Duodenal mucosa (tissue), 2 donors: Measurements from ENCODE around the gene KLF12.

Experiments
- H3K27ac ChIP-seq: one replicate; pipeline ENCODE4 v1.7.0; 2013; ENCODE audit warnings: low read depth, low read length
- H3K27me3 ChIP-seq, 2 donors: one replicate each; pipeline ENCODE4 v1.7.0; 2013; ENCODE audit warnings: low read length in 2 of 2, control low read depth in 1 of 2; ENCODE audit not compliant: insufficient read depth in 2 of 2, control insufficient read depth in 1 of 2
- H3K36me3 ChIP-seq, 2 donors: one replicate each; pipeline ENCODE4 v1.7.0; 2013; ENCODE audit warnings: low read length in 2 of 2, control low read depth in 1 of 2; ENCODE audit not compliant: insufficient read depth in 2 of 2, control insufficient read depth in 1 of 2
- H3K4me1 ChIP-seq, 2 donors: one replicate each; pipeline ENCODE4 v1.7.0; 2013; ENCODE audit warnings: low read length in 2 of 2, control low read depth in 1 of 2; ENCODE audit not compliant: insufficient read depth in 2 of 2, control insufficient read depth in 1 of 2
- H3K4me3 ChIP-seq, 2 donors: one replicate each; pipeline ENCODE4 v1.7.0; 2013; ENCODE audit warnings: low read length in 2 of 2, low read depth in 1 of 2
- H3K9ac ChIP-seq, 2 donors: one replicate each; pipeline ENCODE4 v1.7.0; 2013; ENCODE audit warnings: low read length in 2 of 2, low read depth in 1 of 2
- H3K9me3 ChIP-seq, 2 donors: one replicate each; pipeline ENCODE4 v1.7.0; 2013; ENCODE audit warnings: low read length in 2 of 2, control low read depth in 1 of 2; ENCODE audit not compliant: control insufficient read depth in 1 of 2

The KLF12 gene

DNA sequence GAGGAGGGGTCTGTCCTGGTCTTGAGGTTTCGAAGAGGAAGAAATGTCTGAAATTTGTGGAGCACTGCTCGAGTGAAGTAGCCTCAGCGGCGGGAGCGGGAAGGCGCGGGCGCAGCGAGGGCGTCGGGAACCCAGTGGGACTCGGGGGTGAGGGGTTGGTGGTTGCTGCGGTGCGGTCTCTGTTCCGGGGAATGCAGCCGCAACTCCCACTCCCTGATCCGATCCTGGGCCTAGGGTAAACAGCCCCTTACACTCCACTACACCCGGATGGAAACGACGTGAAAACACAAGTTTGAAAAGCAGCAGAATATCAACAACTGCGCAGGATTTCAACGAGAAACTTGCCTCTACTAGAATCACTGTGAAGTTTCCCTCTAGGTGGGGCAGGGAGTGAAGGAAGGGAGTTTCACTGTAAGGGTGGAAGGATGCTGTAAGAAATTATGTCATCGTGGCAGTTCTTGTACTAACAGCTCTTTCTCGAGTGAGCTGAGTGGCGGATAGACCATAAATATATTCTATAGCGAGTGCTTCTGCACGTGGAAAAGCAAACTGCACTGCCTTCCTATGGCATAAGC is 2.0 kb upstream of the KLF12 start:
- no peaks in the 10 kb centered on the region for H3K36me3 ChIP-seq
- H3K27ac ChIP-seq, result peak overlapping the region; percentile 73
- H3K4me3 ChIP-seq, result peak overlapping the region; percentile 88 to 93
- no peaks in the 10 kb centered on the region for H3K27me3 ChIP-seq
- H3K9ac ChIP-seq, result peak overlapping the region; percentile 55 to 63
- H3K4me1 ChIP-seq, result peaks cover 0 to 8% of the 10 kb centered on the region in 2 donors
- H3K9me3 ChIP-seq, result no peaks in the 10 kb centered on the region

DNA sequence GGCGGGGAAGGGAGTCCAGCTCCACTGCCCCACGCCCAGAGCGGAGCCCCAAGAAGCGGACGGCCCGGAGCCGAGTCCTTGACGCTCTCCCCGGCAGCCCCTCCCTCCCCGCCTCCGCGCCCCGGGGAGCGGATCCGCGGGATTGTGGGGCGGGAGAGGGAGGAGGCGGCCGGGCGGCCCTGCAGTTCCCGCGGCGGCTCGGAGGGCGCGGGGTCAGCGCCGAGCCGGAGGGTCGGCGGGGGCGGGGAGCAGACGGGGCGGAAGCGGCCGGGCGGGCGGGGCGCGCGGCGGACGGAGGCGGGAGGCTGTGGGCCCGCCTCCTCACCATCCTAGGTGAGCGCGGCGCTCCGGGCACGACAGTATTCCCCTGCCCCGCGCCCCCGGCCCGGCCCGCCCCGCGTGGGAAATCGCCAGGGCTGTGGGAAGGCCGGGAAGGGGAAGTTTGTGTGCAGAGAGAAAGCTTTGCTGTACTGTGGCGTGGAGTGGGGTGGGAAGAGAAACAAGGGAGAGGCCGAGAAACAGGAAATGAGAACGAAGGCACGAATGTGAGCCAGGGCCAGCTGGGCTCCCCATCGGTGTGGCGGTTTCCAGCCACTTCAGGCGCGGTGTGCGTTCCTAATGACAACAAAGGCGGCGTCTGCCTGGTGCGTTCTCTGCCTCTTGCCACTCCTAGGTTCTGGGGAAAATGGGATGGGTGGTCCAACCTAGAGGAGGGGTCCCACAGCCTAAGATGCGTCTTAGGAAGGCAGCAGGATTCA is 1.3 kb upstream of the KLF12 start:
- no peaks in the 10 kb centered on the region for H3K27me3 ChIP-seq
- no peaks in the 10 kb centered on the region for H3K9me3 ChIP-seq
- peak overlapping the region; percentile 55 to 63 for H3K9ac ChIP-seq
- H3K4me1 ChIP-seq, result peaks cover 0 to 11% of the 10 kb centered on the region in 2 donors
- peak overlapping the region; percentile 88 to 93 for H3K4me3 ChIP-seq
- H3K27ac ChIP-seq, result peak overlapping the region; percentile 90
- H3K36me3 ChIP-seq, result no peaks in the 10 kb centered on the region

DNA sequence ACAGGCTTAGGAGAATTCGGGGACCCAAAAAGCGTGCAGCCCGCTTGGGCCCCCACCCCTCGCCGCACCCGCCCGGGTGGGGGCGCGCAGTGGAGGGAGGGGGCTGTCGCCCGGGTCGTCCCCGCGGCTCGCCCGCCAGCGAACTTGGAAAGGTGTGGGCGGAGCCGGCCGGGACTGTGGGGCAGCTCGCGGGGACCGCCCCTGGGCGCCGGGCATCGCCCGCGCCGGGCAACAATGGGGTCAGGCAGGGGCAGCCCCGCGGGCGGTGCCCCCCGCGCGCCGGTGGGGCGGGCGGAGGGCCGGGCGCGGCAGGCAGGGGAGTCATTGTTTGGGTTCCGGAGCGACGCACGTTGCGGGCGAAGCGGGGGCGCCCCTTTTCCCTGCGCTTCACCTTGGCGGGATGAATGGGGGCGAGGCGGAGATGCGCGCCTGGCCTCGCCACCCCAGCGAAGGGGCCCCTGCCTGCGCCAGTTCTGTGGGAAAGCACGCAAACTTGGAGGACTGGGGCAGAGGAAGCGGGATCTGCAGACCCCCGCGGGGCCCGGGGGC is 647 bp upstream of the KLF12 start:
- peaks cover 0 to 16% of the 10 kb centered on the region in 2 donors for H3K4me1 ChIP-seq
- no peaks in the 10 kb centered on the region for H3K9me3 ChIP-seq
- no peaks in the 10 kb centered on the region for H3K36me3 ChIP-seq
- H3K27ac ChIP-seq, result peak overlapping the region; percentile 90
- H3K4me3 ChIP-seq, result peak overlapping the region; percentile 70 to 93
- H3K9ac ChIP-seq, result peak overlapping the region; percentile 47 to 49
- no peaks in the 10 kb centered on the region for H3K27me3 ChIP-seq

DNA sequence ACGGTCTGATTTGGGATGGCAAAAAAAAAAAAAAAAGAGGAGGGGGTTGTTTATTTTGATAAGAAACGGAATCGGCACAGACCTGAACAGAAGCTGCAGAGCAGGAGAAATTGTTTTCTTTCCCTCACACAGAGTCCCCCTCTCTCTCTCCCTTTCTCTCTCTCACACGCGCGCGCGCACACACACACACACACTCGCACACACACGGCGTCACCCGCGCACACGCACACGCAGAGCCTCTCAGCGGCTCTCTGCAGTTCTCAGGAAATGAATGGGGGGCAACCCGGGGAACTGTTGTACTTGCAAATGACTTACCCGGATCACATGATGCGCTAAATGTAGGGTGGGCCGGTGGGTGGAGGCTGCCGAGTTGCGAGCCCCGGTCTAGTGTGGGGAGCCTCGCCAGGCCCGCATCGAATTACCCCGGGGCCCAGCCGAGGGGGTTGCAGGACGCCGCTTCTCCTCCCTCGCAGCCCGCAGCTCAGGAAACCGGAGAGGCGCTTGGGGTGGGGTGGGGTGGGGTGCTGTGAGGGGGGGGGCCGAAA is 475 bp downstream of the KLF12 start:
- H3K4me3 ChIP-seq, result peak overlapping the region; percentile 66 to 79
- peak overlapping the region; percentile 34 to 46 for H3K9ac ChIP-seq
- peaks cover 0 to 17% of the 10 kb centered on the region in 2 donors for H3K4me1 ChIP-seq
- no peaks in the 10 kb centered on the region for H3K36me3 ChIP-seq
- no peak overlapping the region for H3K27ac ChIP-seq
- no peaks in the 10 kb centered on the region for H3K27me3 ChIP-seq
- no peaks in the 10 kb centered on the region for H3K9me3 ChIP-seq

DNA sequence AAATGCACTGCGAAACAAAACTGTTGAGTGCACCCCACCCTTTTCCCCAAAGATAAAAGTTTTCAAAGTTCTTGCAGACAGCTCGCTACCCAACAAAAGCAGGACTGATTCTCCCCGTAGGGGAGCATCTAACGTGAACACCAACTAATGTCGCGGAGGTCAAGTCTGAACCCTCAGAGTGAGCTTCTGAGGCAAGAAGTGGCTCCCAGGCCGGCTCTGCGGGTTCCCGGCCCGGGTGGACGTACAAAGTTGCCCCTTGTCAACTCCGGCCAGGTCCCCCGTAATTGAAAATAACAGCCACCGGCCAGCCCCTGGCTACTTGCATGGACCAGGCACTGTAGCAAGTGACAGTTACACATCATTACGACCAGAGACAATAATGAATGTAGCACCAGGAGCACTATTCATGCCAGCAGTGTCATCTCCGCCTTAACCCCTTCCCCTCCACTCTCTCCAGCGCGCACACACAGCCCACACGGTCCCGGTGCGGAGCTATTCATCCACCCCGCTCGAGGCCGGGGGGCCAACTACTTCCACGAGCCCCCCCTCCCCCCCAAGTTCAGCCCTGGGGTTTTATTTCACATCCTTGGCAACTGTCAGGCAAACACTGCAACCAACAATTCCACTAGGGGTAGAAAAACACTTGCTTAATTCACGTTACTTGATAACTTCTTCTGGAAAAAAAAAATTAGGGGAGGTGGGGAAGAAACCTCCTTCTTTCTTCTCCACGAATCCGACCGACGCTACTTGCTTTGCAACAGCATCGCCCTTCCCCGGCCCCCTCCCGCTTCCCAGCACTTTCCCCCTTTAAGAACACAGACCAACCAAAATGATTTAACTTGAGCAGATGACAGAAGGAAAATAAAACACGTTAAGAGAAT is 1.2 kb downstream of the KLF12 start:
- Histone ChIP-seq H3K27me3 (no peaks in the 10 kb centered on the region), H3K9me3 (no peaks in the 10 kb centered on the region), H3K36me3 (no peaks in the 10 kb centered on the region), H3K4me1 (peaks cover 0 to 17% of the 10 kb centered on the region in 2 donors), H3K27ac (peak overlapping the region; percentile 72), H3K9ac (peak overlapping the region; percentile 34 to 60), H3K4me3 (peak overlapping the region; percentile 66 to 79)

GRCh38 chr13:74132152-74132775 is 1.9 kb downstream of the KLF12 start:
- no peaks in the 10 kb centered on the region for H3K36me3 ChIP-seq
- no peaks in the 10 kb centered on the region for H3K9me3 ChIP-seq
- H3K4me1 ChIP-seq, result peaks cover 0 to 17% of the 10 kb centered on the region in 2 donors
- H3K27me3 ChIP-seq, result no peaks in the 10 kb centered on the region
- peak overlapping the region; percentile 5 to 60 for H3K9ac ChIP-seq
- no peak overlapping the region for H3K27ac ChIP-seq
- H3K4me3 ChIP-seq, result peak overlapping the region; percentile 66 to 79

DNA sequence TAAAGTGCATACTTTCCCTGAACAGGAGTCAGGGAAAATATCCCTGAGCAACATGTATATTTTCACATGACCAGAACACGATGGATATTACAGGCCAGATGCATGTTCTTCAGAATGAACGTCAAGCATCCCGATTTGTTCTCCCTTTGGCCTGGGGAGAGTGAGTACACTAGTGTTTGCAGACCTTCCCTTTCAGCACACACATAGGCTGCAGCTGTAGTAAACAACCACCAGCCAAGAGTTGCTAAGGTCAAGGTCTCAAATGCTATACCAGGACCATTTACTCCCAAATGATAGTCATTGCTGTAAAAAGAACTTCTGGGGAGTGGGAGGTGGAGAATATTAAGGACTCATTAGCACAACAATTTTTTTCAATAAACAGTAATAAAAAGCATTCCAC is 3.0 kb downstream of the KLF12 start:
- H3K4me3 ChIP-seq, result no peak overlapping the region
- H3K9me3 ChIP-seq, result no peaks in the 10 kb centered on the region
- H3K36me3 ChIP-seq, result no peaks in the 10 kb centered on the region
- H3K27ac ChIP-seq, result no peak overlapping the region
- no peaks in the 10 kb centered on the region for H3K27me3 ChIP-seq
- peaks cover 0 to 14% of the 10 kb centered on the region in 2 donors for H3K4me1 ChIP-seq
- no peak overlapping the region for H3K9ac ChIP-seq

DNA sequence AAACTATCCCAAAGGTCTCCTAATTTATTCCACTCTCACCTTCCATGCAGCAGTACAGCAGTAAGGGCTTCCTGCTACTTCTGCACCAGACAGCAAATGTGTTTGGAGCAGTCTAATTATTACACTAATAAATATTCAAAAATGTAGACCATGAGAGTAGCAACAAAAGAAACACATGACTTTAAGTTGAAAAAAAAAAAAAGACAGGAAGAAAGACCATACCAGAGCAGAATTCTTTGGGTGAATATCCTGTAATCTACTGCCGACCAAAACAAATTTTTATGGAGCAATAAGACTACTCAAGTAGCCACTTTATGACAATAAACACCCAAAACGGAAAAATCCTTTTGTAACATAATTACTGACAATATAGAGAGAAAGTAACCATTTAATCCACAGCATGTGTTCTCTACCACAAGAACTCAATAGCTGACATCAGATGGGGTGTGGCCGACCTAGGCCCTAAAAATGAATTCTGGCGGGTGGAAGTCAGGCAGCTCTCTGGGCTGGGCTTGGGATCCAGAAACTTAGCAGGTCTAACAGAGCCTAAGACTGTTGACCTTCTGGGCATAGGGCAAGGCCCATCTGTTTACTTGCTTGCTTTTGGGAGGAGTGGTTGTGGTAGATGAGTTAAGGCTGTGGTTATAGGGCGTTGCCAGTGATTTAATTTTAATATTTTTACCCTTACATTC is 4.6 kb downstream of the KLF12 start:
- H3K27ac ChIP-seq, result no peak overlapping the region
- H3K36me3 ChIP-seq, result no peaks in the 10 kb centered on the region
- H3K9me3 ChIP-seq, result no peaks in the 10 kb centered on the region
- H3K4me3 ChIP-seq, result no peak overlapping the region
- H3K9ac ChIP-seq, result peak overlapping the region in 1 of 2 donors; percentile 22
- H3K4me1 ChIP-seq, result peaks cover 0 to 12% of the 10 kb centered on the region in 2 donors
- H3K27me3 ChIP-seq, result no peaks in the 10 kb centered on the region

DNA sequence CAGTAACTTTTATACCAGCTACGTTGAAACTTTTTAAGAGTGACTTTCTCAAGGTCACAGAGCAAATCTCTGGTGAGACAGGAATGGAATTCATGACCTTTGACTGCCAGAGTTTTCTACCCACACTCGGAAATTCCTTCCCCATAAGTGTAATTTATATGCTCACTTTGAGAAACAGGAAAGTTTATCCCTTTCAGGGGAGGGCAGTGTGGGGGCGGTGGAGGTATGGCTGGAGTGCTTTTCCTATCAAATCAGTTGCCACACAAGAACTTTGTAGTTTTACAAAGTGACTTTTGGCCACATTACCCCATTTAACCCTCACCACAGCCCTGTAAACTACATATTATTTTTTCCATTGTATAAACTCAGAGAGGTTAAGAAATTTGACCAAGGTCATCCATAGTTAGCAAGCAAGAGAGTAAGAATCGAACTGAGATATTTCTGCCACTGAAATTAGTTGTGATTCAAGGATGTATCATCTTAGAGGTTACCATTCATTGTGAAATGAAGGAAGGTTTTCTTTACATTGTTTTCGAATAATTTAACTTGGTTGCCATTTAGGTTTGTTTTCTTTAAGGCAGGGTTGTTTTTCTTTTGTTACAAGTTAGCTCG is 5.9 kb downstream of the KLF12 start:
- no peaks in the 10 kb centered on the region for H3K36me3 ChIP-seq
- no peaks in the 10 kb centered on the region for H3K9me3 ChIP-seq
- no peak overlapping the region for H3K27ac ChIP-seq
- no peak overlapping the region for H3K4me3 ChIP-seq
- H3K4me1 ChIP-seq, result peaks cover 0 to 12% of the 10 kb centered on the region in 2 donors
- H3K27me3 ChIP-seq, result no peaks in the 10 kb centered on the region
- H3K9ac ChIP-seq, result no peak overlapping the region
